OCI-LY3 (cell line): ENCODE data around the gene SMIM29.
A peak's percentile ranks its signal among the peaks of the same experiment; 100 is the strongest.

Experiments
- H2AFZ ChIP-seq: fragments of 200-600, 300-600 bp; shearing (Covaris generic); 2 replicates; pipeline ENCODE4 v1.6.0; 2014; ENCODE audit warnings: antibody characterized with exemption, low read depth, low read length
- H3K27ac ChIP-seq: fragments of 200-600, 300-600 bp; sonication (generic); 2 replicates; pipeline ENCODE4 v1.5.1; 2014; ENCODE audit warnings: mild to moderate bottlenecking, low read length, moderate library complexity, mixed read lengths
- H3K27me3 ChIP-seq: fragments of 200-600, 300-600 bp; sonication (generic); 2 replicates; pipeline ENCODE4 v1.6.1; 2014; ENCODE audit warnings: low read depth, low read length, mixed read lengths
- H3K36me3 ChIP-seq: fragments of 200-600, 300-600 bp; sonication (generic); replicated peaks from 2 replicates; pipeline ENCODE3; 2014; ENCODE audit warnings: low read depth, low read length, mixed read lengths
- H3K4me1 ChIP-seq: fragments of 300-600, 200-600 bp; sonication (generic); 2 replicates; pipeline ENCODE4 v1.6.1; 2014; ENCODE audit warnings: low read length, mixed read lengths
- H3K4me2 ChIP-seq: fragments of 200-600, 300-600 bp; sonication (generic); 2 replicates; pipeline ENCODE4 v1.6.1; 2014; ENCODE audit warnings: low read length, mixed read lengths
- H3K4me3 ChIP-seq: fragments of 300-600, 200-600 bp; sonication (generic); 2 replicates; pipeline ENCODE4 v1.5.1; 2014; ENCODE audit warnings: antibody characterized with exemption, mild to moderate bottlenecking, low read length, moderate library complexity
- H3K79me2 ChIP-seq: fragments of 300-600, 200-600 bp; shearing (Covaris generic); 2 replicates; pipeline ENCODE4 v1.6.1; 2014; ENCODE audit warnings: mild to moderate bottlenecking, low read length, mixed read lengths
- H3K9ac ChIP-seq: fragments of 300-600, 200-600 bp; shearing (Covaris generic); 2 replicates; pipeline ENCODE4 v1.6.0; 2014; ENCODE audit warnings: mild to moderate bottlenecking, low read length, moderate library complexity
- H3K9me3 ChIP-seq: fragments of 200-600, 300-600 bp; shearing (Covaris generic); 2 replicates; pipeline ENCODE4 v1.6.1; 2014; ENCODE audit warnings: low read length, mixed read lengths; ENCODE audit not compliant: insufficient read depth
- H4K20me1 ChIP-seq: fragments of 200-600, 300-600 bp; sonication (generic); 2 replicates; pipeline ENCODE4 v1.6.1; 2016; ENCODE audit warnings: low read length, mixed read lengths; ENCODE audit not compliant: insufficient read depth
- CTCF ChIP-seq: fragments of 200-600, 300-600 bp; sonication (generic); IDR thresholded peaks from 2 replicates; pipeline ENCODE4 v1.5.1; 2014; ENCODE audit warnings: antibody characterized with exemption, low read length, low read depth
- EZH2phosphoT487 ChIP-seq: fragments of 200-600 bp; shearing (Covaris generic); IDR thresholded peaks from 2 replicates; pipeline ENCODE4 v1.6.1; 2018; ENCODE audit warnings: antibody characterized with exemption, mixed run types, low read depth

Gene SMIM29

GRCh38 chr6:34241351-34242215 lies 7.2 kb downstream of the SMIM29 start:
- no peaks in the 10 kb centered on the region for H3K9me3 ChIP-seq
- H3K27ac ChIP-seq, result no peak overlapping the region
- H3K9ac ChIP-seq, result no peak overlapping the region
- H3K27me3 ChIP-seq, result no peaks in the 10 kb centered on the region
- no peak overlapping the region for H2AFZ ChIP-seq
- H3K79me2 ChIP-seq, result peaks cover 65% of the 10 kb centered on the region
- no peak overlapping the region for H3K4me2 ChIP-seq
- H4K20me1 ChIP-seq, result peaks cover 49% of the 10 kb centered on the region
- H3K36me3 ChIP-seq, result peaks cover 49% of the 10 kb centered on the region
- TF ChIP-seq CTCF, result no peak
- no peak for TF ChIP-seq EZH2phosphoT487
- H3K4me3 ChIP-seq, result no peak overlapping the region
- H3K4me1 ChIP-seq, result peaks cover 13% of the 10 kb centered on the region

GRCh38 chr6:34240329-34241248 lies 8.2 kb downstream of the SMIM29 start:
- H3K27me3 ChIP-seq, result no peaks in the 10 kb centered on the region
- peaks cover 49% of the 10 kb centered on the region for H3K36me3 ChIP-seq
- H4K20me1 ChIP-seq, result peaks cover 44% of the 10 kb centered on the region
- peak overlapping the region; percentile 72; the same call in 1 of the 2 replicates for H3K4me2 ChIP-seq
- peaks cover 13% of the 10 kb centered on the region for H3K4me1 ChIP-seq
- no peak overlapping the region for H3K4me3 ChIP-seq
- no peak overlapping the region for H2AFZ ChIP-seq
- H3K27ac ChIP-seq, result peak overlapping the region; percentile 3; the same call in 1 of the 2 replicates
- H3K9ac ChIP-seq, result no peak overlapping the region
- peaks cover 73% of the 10 kb centered on the region for H3K79me2 ChIP-seq
- no peak for TF ChIP-seq CTCF
- TF ChIP-seq EZH2phosphoT487, result no peak
- no peaks in the 10 kb centered on the region for H3K9me3 ChIP-seq

- Histone ChIP-seq H2AFZ (no peak overlapping the region), H3K4me2 (peak overlapping the region; percentile 72), H3K4me1 (peaks cover 13% of the 10 kb centered on the region), H3K36me3 (peaks cover 49% of the 10 kb centered on the region), H3K27ac (peak overlapping the region; percentile 3; the same call in 1 of the 2 replicates), H3K4me3 (no peak overlapping the region), H3K9ac (peak overlapping the region; percentile 100; the same call in 1 of the 2 replicates), H3K27me3 (no peaks in the 10 kb centered on the region), H4K20me1 (peaks cover 44% of the 10 kb centered on the region), H3K79me2 (peaks cover 73% of the 10 kb centered on the region), H3K9me3 (no peaks in the 10 kb centered on the region)
- TF ChIP-seq CTCF (no peak), EZH2phosphoT487 (no peak)
Observed at GRCh38 chr6:34239893-34240292, 8.9 kb downstream of the SMIM29 start.

- no peaks in the 10 kb centered on the region for H3K27me3 ChIP-seq
- peaks cover 44% of the 10 kb centered on the region for H4K20me1 ChIP-seq
- peaks cover 13% of the 10 kb centered on the region for H3K4me1 ChIP-seq
- H3K79me2 ChIP-seq, result peaks cover 73% of the 10 kb centered on the region
- 0 out of 2 replicates have a peak overlapping the region, but pooled peaks have one; percentile 3 for H3K27ac ChIP-seq
- H3K4me3 ChIP-seq, result peak overlapping the region; percentile 98
- TF ChIP-seq EZH2phosphoT487 (no peak), CTCF (no peak)
- H2AFZ ChIP-seq, result no peak overlapping the region
- H3K9ac ChIP-seq, result peak overlapping the region; percentile 100; the same call in 1 of the 2 replicates
- peak overlapping the region; percentile 72 for H3K4me2 ChIP-seq
- no peaks in the 10 kb centered on the region for H3K9me3 ChIP-seq
- H3K36me3 ChIP-seq, result peaks cover 49% of the 10 kb centered on the region
Observed at GRCh38 chr6:34239500-34239825, 9.3 kb downstream of the SMIM29 start.
